DND-41 (cell line): Measurements from ENCODE around the gene CCNYL1.

ENCODE experiments used
- ATAC-seq: fragments of 200-7000 bp; cut with Tn5 transposase; 3 replicates; pipeline ENCODE4 v1.9.1; 2021; ENCODE audit warnings: low read depth; ENCODE audit not compliant: insufficient read depth
- DNase-seq: peaks from one replicate; pipeline ENCODE4 v3.0.0-alpha.2; 2020
- H2AFZ ChIP-seq: 2 replicates; pipeline ENCODE4 v1.6.0; 2012; ENCODE audit warnings: low read depth, low read length
- H3K27ac ChIP-seq: 2 replicates; pipeline ENCODE4 v1.5.1; 2012; ENCODE audit warnings: low read length, inconsistent platforms
- H3K27me3 ChIP-seq: fragments of 200-600 bp; sonication (generic); 2 replicates; pipeline ENCODE4 v1.6.0; 2012; ENCODE audit warnings: low read length, mild to moderate bottlenecking, inconsistent platforms; ENCODE audit not compliant: insufficient read depth, poor library complexity
- H3K36me3 ChIP-seq: 2 replicates; pipeline ENCODE4 v1.5.1; 2012; ENCODE audit warnings: low read length, inconsistent platforms; ENCODE audit not compliant: insufficient read depth
- H3K4me1 ChIP-seq: 2 replicates; pipeline ENCODE4 v1.5.1; 2012; ENCODE audit warnings: mild to moderate bottlenecking, low read length; ENCODE audit not compliant: insufficient read depth
- H3K4me2 ChIP-seq: 2 replicates; pipeline ENCODE4 v1.6.0; 2012; ENCODE audit warnings: mild to moderate bottlenecking, moderate library complexity, low read length, inconsistent platforms; ENCODE audit not compliant: insufficient read depth
- H3K4me3 ChIP-seq, 2 experiments: fragments of 200-600 bp in 1 of 2; shearing (Covaris generic) in 1 of 2; 2 replicates each; pipeline ENCODE4 v1.5.1; 2012 to 2016; ENCODE audit warnings: inconsistent platforms in 2 of 2, low read length in 2 of 2, mild to moderate bottlenecking in 2 of 2, low read depth in 1 of 2, moderate library complexity in 1 of 2
- H3K79me2 ChIP-seq: 2 replicates; pipeline ENCODE4 v1.6.0; 2012; ENCODE audit warnings: low read length, inconsistent platforms; ENCODE audit not compliant: insufficient read depth
- H3K9ac ChIP-seq: 2 replicates; pipeline ENCODE4 v1.6.0; 2012; ENCODE audit warnings: low read depth, mild to moderate bottlenecking, inconsistent platforms, low read length, moderate library complexity
- H3K9me3 ChIP-seq: 2 replicates; pipeline ENCODE4 v1.5.1; 2012; ENCODE audit warnings: low read length, moderate library complexity, mild to moderate bottlenecking, inconsistent platforms; ENCODE audit not compliant: insufficient read depth, severe bottlenecking
- H4K20me1 ChIP-seq: 2 replicates; pipeline ENCODE4 v1.6.0; 2012; ENCODE audit warnings: low read length; ENCODE audit not compliant: insufficient read depth
- CTCF ChIP-seq: IDR thresholded peaks from 2 replicates; pipeline ENCODE4 v1.5.1; 2012; ENCODE audit warnings: borderline replicate concordance, low read length, moderate library complexity, mild to moderate bottlenecking; ENCODE audit not compliant: poor library complexity, severe bottlenecking; ENCODE audit errors: extremely low read depth
- EZH2 ChIP-seq: IDR thresholded peaks from 3 replicates; pipeline ENCODE4 v1.6.1; 2012; ENCODE audit warnings: borderline replicate concordance, low read depth, mild to moderate bottlenecking, moderate library complexity, low read length, inconsistent platforms; ENCODE audit not compliant: severe bottlenecking

Gene CCNYL1

GRCh38 chr2:207801259-207801658, 89.8 kb downstream of the CCNYL1 start:
- DNase-seq: no peak

GRCh38 chr2:207802650-207803049, 91.2 kb downstream of the CCNYL1 start:
- H3K27me3 ChIP-seq: no peaks in the 10 kb centered on the region
- TF ChIP-seq CTCF (no peak), EZH2 (no peak)
- no peak overlapping the region for H3K4me2 ChIP-seq
- no peak overlapping the region for H2AFZ ChIP-seq
- no peak overlapping the region for H3K4me3 ChIP-seq
- no peak overlapping the region for H3K9ac ChIP-seq
- no peak for DNase-seq
- no peaks in the 10 kb centered on the region for H3K36me3 ChIP-seq
- no peak for ATAC-seq
- H3K9me3 ChIP-seq: no peaks in the 10 kb centered on the region
- H4K20me1 ChIP-seq: no peaks in the 10 kb centered on the region
- H3K27ac ChIP-seq: no peak overlapping the region
- no peaks in the 10 kb centered on the region for H3K79me2 ChIP-seq
- no peaks in the 10 kb centered on the region for H3K4me1 ChIP-seq

More at GRCh38 chr2:207801259-207801658, 89.8 kb downstream of the CCNYL1 start:
- Histone ChIP-seq H3K4me3 (no peak overlapping the region), H3K4me1 (no peaks in the 10 kb centered on the region), H3K4me2 (no peak overlapping the region), H3K79me2 (no peaks in the 10 kb centered on the region), H4K20me1 (no peaks in the 10 kb centered on the region), H3K36me3 (no peaks in the 10 kb centered on the region), H3K27ac (no peak overlapping the region), H2AFZ (no peak overlapping the region), H3K27me3 (no peaks in the 10 kb centered on the region), H3K9ac (no peak overlapping the region), H3K9me3 (no peaks in the 10 kb centered on the region)
- TF ChIP-seq EZH2: no peak
- no peak for TF ChIP-seq CTCF
- ATAC-seq: no peak
